ENCODE measurements around the gene PODXL.

The PODXL gene

DNA sequence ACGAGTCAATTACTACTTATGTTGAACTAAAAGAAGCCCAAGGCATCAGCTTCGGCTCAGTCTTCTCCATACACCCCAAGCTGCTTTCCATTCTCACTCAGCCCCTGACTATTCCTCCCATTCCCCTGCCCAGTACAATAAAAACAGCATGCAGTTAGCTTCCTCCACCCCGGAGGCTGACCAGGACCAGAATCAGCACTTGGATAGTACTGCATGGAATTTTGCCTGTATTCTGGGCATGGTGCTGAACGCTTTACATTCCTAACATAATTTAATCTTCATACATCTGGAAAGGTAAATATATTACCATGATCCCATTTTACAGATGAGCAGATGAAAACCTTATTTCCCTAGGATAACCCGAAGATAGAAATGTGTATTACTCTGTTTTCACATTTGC lies 7.5 kb upstream of the PODXL start:
- DNase-seq, result no peak

DNA sequence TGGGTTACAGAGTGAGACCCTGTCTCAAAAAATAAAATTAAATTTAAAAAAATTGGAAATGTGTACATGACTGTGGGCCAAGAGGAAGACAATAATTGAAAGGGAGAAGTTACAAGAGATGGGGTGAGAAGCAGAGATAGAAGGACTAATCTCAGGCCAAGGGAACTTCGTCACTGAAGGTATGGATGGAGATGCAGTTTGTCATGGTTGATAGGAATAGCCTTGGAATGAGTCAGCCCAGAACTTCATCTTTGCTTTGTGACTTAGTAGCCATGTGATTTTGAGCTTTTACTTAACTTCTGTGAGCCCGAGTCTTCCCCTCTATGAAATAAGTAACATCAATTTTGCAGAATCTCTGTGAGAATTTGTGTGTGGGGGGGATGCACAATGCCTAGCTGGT lies 6.5 kb upstream of the PODXL start:
- DNase-seq, result no peak

DNA sequence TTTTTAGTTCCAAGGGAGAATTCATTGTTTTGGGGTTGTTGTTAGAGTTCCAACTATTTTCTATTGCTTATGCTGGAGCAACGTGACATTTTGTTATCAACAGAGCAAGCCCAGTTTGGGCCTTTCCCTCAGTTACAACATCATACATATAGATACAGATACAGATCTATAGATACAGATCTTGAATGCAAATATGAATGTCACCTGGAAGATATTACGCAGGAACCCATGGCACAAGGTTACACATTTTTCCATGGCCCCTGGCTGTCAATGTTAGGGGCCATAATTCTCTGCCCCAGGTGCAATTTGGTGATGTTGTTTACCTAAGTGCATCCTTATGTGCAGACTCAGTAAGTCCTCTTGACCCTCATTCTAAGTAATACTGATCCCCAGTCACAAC lies 3.6 kb upstream of the PODXL start:
- no peak for DNase-seq

DNA sequence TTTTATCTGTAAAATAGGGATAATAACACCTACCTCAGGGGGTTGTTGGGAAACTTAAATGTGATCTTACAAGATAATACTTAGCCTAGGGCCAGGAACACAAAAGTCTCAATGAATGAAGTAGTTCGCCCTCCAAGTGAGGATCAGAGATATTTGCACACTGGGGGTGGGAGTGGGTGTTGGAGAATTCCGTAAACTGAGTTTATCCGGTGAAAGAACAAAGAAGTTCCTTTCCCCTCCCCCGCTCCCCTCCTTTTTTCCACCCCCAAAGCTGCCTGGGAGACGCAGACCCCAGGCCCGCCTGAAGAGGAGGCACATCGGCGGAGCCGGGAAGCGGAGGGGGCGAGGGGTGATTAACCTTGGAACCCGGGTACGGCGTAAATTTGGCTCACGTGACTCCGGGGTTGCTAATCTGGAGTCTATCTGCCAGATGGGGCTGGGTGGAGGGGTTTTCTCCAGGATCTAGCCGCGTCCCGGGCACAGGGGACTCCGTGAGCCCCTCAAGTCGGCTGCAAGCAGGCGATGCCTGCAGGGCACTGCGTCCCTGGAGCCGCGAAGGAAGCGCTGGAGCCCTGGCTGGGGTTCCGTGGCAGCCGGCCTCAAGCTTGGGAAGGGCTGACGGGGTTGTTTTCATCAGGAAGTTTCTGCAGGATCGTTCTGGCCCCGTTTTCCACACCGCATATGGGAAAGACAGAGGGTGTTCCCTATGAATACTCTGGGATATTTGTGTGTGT lies 1.4 kb upstream of the PODXL start:
- DNase-seq, result no peak

DNA sequence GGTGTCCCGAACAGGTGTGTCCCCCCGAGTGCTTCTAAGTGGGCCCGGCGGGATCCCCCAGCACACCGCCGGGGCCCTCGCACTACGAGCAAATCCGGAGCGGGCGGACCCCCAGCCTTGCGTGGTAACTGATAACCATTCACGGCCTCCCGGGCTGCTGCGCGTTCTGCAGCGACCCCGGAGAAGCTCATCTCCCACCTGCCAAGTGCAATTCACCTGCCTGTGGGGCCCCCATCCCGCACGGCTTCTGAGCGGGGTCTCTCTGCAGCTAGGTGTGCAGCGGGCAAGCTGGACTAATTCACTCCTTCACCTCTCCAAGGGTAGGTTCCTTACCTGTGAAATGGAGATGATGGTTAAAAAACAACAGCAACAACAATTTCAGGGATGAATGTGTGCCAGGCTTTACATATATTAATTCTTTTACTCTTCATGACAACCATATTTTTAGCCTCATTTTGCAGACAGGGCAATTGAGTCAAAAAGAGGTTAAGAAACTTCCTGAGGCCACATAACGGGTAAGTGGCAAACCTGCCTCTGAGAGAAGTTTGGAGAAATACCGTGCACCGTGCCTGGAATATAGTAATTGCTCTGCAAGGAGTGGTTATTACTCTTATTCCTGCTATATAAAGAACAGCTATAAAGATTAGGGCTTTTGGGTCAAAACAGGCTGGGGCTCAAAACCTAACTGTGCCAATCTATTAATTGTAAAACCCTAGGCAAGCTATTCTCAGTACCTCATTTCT lies 652 bp upstream of the PODXL start:
- DNase-seq, result no peak

DNA sequence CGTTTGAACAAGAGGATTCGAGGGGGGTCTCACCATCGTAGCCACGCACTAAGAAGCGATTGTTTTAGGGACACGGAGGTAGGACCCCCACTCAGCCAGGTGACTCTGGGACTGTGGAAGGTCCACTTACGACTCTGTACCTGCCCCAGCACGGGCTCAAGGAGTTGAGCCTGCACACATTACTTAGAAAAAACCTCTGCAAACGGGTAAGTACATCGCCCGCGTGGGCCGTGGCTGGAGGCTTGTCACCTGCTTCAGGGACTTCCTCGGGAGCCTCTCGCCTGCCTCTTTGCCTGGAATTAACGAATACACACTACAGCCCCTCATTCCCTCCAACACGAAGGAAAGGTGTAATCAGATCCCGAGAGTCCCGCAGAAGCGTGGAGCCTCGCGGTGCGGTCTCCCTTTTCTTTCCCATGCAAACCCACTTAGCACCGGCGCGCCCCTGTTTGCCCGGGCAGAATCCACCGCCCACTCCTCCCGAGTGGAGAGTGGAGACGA lies 826 bp downstream of the PODXL start:
- no peak for DNase-seq

DNA sequence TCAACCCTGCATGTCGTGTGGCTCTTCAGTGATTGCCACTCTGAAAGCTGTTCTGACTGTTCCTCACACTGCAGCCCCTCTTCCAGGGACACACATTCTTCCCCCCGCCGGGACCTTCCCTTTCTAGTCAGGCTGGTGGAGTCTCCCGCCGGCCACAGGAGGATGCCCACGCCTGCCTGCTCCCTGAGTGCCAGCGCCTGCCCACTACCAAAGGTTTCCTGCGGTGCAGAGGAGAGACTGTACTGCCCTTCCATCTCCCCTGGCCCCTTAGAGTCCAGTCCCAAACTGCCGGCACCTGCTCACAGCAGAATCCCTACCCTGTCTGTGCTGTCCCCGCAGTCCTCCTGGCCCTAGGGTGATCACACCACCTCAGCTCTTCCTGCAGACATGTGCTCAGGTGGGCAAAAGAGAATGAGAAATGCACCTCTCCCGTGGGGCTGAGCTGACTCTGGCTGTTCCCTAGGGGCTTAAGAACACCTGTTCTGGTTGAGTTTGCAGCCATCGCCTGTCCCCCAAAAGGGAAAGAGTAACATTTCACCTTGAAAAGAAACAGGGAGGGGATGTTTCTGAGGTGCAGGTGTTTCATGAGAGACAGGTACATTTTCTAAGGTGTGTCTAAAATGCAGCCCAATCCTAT lies 1.4 kb downstream of the PODXL start:
- DNase-seq, result no peak

DNA sequence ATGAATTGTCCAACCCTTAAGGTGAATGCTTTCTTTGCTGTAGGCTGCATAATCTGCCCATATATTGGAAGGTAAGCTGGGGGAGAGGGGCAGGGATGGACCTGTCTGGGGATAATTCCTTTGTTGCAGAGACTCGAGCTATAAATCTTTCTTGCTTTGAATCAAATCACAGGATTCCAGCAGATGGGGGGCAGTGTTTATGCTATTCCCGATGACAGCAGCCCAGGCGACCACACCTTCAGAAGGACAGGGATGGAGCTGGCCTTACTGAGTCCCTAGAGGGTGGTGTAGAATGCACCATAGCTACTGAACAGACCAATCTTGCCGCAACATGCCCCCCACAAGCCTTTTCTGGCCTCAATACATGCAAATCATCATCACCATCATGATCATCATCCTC lies 2.5 kb downstream of the PODXL start:
- no peak for DNase-seq

DNA sequence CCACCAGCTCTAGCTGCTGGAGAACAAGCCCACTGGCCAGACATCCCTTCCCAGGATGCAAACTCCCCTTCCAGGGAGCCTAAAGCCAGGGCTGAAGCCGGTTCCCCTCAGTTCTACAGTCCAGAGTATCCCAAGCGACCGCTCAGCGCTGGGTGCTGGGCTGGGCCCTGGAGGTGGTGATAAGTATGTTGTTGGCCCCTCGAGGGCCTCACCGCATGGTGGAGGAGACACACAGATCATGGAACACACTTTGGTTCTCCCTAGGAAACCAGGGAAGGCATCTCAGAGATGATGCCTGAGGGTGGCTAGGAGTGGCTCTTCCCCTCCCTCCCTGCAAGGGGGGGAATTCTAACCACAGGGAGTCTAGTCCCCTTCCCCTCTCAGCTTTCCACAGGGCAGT lies 4.4 kb downstream of the PODXL start:
- DNase-seq, result no peak

DNA sequence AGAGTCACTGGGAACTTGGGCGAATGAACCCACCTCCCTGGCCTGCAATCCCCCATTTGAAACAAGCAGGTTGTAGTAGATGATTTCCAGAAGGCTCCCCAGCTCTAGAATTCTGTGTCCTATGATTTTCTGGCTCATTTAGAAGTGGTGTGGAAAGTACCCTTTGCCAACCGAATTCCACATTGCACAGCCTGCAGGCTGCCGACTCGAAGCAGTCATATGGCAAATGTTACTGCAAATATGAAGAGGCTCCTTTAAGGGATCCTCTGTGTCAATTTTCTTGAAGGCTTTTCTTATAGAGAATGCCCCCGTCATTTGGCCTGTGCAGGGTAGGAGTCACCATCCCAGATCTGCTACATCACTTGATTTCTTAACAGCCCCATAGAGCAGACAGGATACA lies 5.6 kb downstream of the PODXL start:
- no peak for DNase-seq

DNA sequence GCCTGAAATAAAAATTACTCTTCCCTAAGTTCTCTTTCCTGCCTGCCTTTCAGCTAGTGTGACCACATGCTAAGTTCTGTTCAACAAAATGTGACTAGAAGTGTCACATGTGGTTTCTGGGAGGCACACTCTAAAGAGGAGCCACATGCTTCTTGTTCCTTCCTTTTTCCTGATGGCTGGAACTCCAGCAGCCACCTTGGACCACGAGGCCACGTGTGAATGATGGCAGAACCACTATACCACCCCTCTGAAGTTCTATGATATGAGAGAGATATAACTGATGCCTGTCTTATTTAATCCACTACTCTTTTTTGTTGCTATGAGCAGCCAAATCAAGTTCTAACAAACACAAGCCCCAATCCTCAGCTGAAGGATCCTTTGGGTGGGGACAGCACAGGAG lies 8.1 kb downstream of the PODXL start:
- DNase-seq, result no peak

DNA sequence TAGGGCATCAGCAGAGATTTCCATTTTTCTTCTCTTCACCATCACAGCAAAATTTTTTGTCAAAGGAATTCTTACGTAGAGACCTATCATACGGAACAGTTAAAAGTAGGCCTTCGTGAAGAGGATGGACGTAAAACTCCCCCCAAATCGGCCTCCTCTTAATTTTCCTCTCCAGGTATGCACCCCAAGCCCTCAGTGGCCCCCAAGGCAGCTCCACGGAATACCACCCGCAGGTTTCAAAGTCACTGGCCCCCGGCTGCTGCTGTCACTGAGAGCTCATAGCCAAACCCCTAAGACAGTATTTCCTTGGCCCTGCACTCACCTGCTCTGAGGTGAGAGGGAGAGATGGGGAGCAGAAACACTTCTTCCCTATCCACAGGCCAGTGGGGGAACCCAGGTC lies 8.8 kb downstream of the PODXL start:
- DNase-seq, result no peak

DNA sequence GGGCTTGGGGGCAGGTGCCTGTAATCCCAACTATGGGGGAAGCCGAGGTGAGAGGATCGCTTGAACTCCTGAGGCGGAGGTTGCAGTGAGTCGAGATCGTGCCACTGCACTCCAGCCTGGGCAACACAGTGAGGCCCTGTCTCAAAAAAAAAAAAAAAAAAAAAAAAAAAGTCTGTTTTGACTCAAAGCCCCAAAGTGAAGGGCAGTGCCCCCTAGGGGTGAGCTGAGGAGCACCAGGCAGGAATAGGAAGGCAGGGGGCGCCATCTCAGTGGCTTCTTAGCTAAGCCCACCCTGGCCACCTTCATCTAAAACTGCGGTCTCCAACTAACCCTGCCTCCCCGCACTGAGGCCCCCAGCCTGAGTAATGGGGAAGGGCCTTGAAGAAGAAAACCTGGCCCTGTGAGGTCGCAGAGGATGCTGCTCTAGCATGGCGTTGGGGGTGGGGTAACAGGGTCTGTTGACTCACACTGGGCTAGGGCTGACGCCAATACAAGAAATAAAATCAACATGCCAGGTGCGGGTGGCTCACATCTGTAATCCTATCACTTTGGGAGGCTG lies 9.8 kb downstream of the PODXL start:
- DNase-seq, result peak; percentile 43

DNA sequence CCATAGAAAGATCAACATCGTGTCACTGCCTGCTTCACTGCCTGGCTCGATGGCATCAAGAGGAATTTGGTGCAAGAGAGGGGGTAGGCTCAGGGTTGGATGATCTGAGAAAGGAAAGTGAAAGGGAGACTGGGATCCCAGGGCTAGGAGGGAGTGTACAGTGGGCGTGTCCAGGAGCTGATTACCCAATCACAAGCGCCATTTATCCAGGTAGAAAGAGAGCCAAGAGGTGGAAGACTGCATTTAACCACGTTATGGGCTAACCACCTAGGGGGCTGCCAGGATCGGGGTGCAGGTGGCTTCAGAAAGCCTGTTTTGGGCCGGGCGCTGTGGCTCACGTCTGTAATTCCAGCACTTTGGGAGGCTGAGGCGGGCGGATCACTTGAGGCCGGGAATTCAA lies 10.3 kb downstream of the PODXL start:
- no peak for DNase-seq

DNA sequence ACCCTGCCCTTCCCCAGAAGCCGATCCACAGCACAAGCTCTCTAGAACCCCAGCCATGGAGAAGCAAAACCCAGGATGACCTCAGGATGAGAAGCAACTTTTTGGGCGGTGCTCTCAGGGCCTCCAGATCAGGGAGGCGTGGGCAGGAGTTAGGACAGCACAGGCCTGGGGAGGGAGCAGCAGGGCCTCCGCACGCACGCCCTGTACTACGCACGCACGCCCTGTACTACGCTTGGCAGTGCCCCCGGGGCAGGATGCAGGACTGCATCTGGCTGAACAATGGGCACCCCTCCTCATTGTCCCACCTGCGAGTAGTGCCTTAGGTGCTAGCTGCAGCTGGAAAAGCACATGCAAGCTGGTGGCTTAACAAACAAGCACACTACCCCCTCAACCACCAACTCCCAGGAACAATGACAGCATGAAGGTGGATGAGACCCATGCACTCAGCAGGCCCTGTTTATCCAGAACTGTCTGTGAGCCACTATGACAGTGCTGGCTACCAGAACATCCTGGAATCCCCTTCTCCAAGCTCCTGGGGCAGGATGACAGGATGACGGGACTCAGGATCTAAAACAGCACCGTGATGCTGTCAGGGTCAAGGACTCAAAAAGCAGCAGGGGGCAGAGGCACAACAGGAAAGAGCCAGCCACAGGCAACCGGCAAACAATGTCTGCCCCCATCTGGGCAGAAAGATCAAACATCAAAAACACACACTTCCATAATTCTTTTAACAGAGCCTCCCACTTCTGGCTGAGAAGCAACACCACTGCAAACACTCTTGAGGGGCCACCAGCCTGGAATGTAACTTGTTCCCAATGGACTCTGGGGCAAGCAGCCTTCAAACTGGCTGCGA lies 11.8 kb downstream of the PODXL start:
- no peak for DNase-seq

DNA sequence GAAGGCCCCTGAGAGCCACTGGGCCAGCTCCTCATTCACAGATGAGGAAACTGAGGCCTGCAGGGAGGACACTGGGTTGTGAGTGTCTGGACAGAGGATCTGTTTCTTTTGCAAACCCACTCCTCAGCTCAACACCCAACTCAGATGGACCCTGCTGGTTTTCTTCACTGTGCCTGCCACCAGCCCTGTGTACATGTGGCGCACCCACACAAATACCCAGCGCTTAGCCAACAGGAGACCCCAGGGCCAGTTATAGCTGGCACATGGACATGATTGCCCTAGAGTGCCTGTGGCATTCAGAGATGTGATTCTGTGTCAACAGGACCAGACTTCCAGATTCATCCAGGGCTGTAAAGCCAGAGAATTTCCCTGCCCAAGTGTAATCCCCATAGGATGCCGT lies 12.4 kb downstream of the PODXL start:
- DNase-seq, result no peak

DNA sequence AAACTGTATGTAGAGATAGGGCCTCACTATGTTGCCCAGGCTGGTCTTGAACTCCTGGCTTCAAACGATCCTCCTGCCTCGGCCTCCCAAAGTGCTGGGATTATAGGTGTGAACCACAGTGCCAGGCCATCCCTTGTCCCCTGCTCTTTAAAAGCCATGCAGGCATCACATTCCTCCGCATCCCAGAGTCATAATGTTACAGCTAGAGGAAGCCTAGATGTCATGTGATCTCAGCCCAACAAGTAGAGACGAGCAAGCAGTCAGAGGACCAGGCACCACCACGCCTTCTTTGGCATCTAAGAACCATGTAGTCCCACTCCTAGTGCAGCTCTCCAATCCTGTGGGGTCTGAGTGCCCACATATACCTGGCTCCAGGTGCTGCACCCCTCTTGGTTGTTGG lies 13.1 kb downstream of the PODXL start:
- DNase-seq, result no peak

DNA sequence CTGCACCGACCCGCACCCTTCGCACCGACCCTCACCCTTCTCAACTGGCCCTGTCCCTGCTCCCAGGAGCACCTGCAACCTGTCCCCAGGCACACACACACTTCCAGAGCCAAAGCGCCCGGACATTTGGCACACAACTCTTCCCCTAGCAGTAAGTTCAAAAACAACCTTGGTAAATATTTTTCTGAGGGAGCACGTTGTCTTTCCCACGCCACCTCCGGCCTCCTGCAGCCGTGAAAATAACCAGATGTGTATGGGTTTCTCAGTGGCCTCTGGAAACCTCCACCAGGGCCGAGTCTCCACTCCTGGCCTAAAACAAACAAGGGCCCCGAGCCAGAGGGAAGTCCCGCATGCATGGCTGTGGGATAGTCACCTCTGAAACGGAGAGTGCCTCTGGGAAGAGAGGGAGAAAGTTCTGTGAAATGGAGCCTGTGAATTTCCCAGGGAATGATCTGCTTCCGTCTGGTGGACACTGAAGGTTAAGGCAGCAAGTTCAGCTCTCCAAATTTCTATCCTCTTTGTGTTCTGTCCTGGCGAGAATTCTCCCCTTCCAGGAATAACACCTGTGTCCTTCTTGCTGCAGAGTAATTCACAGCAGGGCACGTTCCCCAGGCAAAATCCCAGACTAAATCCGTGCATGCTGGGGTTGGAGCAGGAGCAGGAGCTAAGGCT lies 15.8 kb downstream of the PODXL start:
- DNase-seq, result no peak

DNA sequence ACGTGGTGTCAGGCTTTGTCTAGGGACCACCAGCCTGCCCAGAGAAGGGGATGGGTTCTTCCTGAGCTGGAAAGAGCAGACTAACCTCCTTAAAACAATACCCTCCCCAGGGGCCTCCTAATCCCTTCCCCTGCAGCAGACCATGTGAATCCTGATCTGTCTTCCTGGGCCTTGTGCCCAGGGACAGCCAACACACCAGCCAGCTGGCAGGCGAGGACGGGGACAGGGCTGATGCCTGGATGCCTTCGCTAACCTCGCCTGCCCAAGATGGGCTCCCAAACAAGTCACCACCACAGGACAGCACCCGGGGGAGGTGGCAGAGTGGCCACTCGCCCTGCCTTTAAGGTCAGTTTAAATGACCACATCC lies 17.6 kb downstream of the PODXL start:
- no peak for DNase-seq

DNA sequence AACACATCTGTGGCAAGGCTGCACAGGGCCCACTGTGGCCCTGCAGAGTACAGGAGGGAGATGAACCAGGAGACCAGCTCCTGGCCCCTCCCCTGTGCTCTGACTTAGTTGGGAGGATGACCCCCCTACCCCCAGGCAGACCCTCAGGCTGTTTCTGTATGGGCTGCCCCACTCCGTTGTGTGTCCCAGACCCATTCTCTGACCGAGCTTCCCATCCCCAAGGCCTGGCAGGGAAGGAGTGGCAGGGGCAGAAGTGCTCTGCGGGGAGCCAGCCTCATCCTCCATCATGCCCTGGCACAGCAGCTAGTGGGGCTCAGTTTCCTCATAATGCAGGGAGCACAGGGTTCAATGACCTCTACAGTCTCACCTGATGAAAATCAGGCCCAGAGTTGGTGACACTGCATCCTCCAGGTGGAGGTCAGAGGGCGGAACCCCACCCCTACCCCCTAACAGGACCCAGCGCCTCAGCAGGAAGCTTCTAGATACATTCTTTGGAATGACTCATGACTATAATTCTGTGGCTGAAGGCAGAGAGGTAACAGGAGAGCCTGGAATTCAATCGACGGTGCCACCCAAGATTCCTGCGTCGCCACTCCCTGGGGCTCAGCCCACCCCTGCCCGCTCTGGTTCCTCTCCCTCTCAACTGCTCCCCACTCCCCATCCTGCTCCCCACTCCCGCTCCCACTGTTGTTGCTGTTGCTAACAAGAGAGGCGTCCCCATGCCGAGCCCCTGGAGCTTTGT lies 18.2 kb downstream of the PODXL start:
- DNase-seq, result no peak

DNA sequence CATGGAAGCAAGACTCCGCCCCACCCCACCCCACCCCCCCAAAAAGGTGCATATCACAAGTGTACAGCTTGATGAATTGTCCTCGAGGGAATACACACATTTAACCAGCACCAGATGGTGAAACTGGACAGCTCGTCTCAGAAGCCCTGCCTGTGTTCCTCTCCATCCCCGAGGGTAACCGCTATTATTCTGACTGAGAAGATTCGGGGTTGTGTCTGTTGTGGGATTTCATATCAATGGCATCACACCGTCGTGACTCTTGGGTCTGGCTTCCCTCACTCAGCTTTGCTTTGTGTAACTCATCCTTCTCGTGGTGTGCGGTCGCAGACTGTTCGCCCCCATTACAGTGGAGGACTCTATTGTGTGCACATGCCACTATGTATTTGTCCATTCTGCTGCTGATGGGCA lies 18.9 kb downstream of the PODXL start:
- DNase-seq, result no peak

Data from activated CD4-positive, CD25-positive, alpha-beta regulatory T cell treated with anti-CD3 and anti-CD28 coated beads, Interleukin-2, amount 50 U/mL, for 72 hours (primary cell).